OCI-M2 (cell line): ENCODE measurements around the gene KIAA1755.

ENCODE experiments used
- DNase-seq: peaks from one replicate; lab custom pipeline; 2025; ENCODE audit not compliant: unreplicated experiment; lab: John Stamatoyannopoulos, UW

The KIAA1755 gene

DNA sequence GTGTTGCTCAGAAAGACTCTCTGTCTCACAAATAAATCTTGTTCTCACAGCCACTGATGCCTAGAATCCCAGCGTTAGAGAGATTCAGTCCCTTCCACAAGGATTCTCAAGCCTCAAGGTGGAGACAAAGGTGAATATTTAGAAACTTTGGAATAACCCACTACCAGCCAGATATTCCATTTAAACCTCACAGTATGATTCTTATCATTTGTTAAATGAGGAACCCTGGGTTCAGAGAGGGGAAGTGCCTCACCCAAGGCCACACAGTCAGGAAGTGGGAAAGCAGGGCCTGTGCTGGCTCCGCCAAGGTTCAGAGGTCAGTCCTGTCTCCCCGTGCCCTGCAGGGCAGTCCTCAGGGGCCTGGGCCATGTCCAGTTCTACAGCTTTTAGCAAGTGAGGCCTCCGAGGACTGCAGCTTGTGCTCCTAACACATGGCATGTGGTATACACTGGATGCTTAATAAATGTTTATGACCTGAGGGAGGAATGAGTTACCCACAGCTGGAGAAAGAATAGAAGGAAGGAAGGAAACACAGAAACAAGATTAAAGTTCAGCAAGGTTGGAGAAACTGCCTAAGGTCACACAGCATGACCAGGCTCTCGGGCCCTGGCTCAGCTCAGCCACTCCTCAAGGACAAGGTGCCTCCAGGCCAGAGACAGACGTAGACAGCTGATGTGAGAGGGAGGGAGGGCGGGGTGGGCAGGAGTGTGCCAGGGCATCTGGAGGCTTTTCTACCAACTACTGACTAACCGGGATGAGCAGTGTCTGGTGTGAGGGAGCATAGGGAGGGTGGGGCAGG lies 91.5 kb downstream of the KIAA1755 start:
- no peak for DNase-seq

DNA sequence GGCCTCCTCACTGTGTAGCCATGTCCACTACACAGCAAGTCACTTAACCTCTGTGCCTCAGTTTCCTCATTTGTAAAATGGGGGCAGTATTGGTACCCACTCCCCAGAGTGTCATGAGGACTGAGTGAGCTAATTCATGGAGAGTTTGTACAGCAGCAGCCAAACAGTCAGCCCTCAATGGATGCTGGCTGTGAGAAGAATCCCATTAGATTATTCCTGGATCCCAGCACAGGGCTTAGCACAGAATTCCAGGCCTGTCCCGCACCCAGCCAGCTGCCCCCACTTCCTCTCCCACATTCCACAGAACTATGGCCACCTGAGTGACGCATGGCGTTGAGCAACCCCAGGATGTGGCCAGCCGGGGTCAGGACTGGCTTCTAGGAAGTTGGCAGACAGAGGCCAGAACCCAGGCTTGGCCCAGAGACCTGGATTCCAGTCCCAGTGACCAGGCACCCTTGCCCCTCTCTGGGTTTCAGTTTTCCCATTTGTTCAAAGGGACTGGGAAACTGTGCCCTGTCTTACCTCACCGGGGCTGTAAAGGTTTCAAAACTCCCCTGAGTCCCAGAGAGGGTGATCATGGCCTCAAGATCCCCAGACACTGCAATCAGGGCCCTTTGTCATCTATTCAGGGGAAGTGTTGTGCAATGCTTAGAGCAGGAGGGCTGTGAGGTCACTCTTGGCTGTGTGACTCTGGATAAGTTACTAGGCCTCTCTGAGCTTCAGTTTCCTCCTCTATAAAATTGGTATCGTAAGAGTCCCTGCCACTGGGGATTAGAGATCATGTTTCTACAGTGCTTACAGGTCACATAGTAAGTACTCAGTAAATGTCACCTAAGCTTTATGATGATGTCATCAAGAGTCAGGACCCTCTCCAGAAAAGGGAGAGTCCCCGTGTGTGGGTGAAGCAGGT lies 92.4 kb downstream of the KIAA1755 start:
- no peak for DNase-seq

DNA sequence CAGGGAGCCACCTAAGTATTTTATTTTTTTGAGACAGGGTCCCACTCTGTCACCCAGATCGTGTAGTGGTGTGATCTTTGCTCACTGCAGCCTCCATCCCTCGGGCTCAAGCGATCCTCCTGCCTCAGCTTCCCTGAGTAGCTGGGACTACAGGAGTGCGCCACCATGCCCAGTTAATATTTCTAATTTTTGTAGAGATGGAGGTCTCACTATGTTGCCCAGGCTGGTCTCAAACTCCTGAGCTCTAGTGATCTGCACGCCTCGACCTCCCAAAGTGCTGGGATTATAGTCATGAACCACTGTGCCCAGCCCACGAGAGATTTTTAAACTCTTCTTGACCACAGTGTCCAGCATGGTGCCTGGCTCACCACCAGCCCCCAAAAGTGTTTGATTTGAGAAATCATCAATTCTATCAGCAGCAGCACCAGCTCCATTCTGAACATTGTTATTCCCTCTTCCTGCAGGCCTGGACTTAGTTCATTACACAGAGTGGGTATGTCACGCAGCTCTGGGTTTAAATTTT lies 93.1 kb downstream of the KIAA1755 start:
- no peak for DNase-seq

DNA sequence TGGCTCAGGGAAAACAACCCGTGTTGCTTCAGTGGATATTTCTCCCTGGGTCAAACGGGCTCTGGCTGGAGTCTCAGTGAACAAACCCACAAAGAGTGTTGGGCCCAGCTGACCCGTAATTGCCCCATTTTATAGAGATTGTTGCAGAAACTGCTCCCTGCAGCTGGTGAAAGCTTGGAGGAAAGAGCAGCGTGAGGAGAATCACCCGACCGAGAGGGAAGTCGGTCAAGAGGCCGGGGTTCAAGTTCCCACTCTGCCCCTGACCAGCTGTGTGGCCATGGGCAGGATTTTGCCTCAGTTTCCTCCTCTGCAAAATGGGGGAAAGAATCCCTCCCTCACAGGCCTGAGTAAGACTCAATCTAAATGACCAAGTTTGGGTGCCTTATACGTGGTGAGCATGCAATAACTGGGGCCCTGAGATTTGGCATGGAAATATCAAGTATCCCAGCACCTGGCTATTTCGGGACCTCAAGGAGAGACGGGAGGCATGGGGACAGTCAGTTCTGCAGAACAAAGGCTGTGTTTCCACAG lies 93.8 kb downstream of the KIAA1755 start:
- no peak for DNase-seq

DNA sequence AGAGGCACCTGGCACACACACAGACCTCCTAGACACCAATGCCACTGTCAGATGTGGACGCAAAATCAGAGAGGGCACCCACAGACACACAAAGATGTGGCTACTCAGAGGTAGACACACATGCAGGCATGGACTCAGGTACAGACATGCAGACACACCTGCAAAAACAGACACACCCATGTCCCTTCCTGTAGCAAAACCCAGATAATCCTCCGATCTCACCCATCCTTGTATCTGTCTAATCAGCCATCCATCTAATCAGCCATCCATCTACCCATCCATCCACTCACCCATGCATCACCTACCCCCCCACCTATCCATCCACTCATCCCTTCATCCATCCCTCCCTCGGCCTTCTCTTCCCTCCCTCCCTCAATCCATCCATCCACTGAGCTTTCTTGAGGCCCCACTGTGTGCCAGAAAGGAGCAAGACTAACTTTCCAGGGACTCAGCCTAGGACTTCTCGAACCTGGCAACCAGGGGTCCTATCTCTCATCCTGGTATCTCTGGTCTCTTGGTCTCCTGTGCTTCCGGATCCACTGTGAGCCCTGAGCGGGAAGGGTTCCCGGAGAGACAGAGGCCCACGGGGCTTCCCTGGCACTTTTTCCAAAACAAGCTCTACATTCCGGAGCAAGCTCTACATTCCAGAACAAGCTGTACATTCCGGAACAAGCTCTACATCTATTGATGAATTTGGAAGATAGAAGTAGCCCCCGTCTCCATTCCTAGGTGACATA lies 94.4 kb downstream of the KIAA1755 start:
- DNase-seq = no peak

DNA sequence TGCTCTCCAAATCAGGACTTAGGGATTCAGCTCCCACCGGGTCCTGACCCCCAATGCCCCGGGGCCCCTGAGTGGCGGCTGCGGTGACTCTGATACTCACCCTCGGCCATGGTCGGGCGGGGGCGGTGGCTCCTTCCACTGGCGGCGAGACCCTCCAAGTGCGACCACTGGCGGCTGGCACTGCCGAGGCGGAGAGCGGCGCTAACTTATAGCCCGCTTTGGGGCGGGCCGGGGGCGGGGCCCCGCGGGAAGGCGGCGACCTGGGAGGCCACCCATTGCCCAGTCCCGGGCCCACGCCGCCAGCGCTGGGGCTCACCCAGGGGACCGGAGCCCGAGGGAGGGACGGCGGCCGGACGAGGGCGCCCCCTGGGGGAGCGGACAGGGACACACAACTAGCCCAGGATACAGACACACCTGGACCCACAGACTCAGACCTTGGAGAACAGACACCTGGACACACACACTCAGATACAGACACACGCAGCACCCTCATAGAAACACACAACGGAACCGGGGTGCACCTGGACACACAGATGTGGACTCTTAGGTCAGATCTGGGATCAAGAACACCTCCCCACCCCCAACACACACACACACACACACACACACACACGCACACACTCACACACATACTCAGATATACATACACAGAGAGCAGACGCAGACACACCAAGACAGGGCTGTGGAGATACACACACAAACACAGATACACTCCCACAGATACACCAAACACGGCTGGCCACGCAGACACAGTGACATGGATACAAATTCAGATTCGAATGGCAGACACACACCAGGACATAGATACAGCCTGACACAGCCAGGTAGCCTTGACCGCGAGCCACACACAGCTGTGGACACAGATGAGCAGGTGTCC lies 95.2 kb downstream of the KIAA1755 start, which contains the start of gene TGM2:
Gene TGM2 (minus strand): TSS at position 182 of the 877 bp plus-strand sequence. CDS start 72 bp downstream, at position 110.
- DNase-seq = no peak

DNA sequence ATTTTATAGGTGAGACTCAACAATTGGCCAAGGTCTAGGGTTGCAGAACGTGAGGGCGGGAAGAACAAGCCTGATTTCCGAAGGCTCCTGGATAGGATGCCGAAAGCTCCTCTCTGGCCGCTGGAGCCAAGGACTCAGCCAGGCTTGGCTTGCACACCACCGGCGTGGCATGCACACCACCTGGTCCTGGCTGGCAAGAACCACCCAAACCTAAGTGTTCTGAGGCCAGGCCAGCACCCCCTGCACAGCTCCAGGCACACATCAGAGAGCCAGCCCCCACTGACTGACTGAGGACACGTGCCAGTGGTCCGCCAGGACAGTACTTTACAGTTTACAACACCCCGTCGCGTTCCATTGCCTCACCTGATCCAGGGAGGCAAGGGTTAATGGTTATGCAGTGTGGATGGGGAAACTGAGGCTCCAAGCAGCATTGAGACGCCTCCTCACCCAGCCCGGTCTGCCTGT lies 95.9 kb downstream of the KIAA1755 start:
- DNase-seq = no peak

DNA sequence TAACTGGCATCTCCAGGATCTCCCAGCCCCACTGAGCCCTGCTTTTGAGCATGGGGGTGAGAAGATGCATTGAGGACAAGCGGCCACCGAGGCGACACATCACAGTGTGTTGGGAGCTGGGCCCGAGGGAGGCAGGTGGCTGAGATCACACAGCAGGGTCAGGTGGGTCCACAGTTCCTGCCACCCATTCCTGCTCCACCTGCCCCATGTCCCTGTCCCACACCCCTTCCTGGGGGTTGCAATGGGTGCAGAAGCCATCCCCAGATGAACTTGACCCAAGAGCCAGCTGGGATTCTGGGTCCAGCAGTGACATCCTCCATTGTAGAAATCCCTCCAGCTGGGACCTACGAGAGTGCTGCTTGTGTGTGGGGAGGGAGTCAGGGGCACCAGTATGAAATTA lies 96.5 kb downstream of the KIAA1755 start:
- DNase-seq = no peak

DNA sequence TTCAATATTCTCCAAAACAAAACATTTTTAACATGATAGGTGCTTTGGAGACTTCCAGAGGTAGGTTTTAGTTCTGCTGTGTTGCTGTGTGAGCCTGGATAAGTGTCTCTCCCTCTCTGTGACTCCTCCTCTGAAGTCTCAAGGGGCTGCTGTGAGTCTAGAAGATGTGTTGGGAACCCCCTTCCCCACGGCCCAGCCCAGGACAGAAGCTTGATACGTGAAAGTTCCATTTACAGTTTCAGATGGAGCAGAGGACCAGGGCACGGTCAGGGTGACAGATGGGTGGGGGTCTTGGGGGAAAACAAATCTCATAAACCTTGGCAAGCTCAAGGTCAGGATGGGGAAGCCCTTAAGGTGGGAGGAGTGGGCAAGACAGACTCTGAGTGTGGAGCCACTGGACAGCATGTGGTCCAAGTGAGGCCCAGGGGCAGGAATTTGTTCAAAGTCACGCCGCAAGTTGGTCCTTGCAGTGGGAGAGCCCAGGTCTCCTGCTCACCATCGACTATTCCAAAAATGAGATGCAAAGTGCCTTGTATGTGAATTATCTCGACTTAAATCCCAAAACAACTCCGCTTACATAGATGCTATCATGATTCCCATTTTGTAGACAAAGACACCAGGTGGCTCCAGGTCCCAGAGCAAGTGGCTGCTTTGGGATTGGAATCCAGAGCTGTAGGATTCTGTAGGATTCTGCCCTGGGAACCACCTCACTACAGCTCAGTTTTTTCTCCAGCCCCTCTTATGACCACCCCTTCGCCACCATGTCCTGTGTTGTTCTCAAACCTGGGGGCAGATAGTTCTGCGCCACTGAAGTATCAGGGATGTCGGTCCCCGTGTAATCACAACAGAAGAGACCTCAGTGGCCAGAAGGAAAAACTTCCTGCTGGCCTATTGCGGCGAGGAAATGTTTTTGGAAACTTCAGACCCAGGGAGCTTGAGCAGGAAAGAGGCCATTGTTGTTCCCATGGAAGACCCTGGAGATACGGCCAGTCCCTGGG lies 97.4 kb downstream of the KIAA1755 start:
- no peak for DNase-seq

DNA sequence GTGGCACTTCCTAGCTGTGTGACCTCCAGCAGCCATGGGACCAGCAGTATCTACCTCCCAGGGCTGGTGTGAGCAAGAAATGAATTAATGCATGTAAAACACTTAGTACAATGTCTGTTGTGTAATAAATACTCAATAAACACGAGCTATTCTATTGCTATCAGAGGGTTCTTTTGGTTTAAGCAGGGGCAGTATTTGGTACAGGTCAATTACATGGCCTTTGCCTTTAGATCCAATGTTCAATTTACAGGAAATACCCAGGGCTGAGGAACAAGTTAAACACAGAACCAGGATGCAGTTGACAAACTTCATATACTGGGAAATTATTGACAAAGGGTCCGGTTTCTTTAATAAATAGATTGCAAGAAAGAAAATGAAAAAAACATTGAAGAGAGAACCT lies 98.4 kb downstream of the KIAA1755 start:
- no peak for DNase-seq

DNA sequence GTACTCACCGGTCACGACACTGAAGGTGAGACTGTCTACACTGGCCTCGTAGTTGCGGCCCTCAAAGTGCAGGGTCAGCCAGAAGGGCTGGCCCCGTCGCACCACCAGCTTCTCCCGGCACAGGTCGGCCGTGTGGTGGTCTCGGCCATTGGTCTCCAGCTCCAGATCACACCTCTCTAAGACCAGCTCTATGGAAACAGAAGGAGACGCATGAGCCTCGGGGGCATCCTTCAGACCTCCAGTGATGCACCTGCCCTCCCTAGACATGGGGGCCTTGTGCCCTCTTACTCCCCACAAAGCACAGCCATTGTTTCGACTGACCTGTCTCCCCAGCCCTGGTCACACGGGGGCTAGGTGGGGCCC lies 99.1 kb downstream of the KIAA1755 start:
- no peak for DNase-seq
